Hematopoietic multipotent progenitor cell treated with erythropoietin and hydrocortisone succinate and interleukin-3 and kit ligand, for 8 days (in vitro differentiated cells): ENCODE data around the gene GHR.

ENCODE experiments used
- DNase-seq: peaks from one replicate; pipeline ENCODE4 v3.0.0-alpha.2; 2015

The GHR gene

GRCh38 chr5:42518595-42519221 is 95.5 kb downstream of the GHR start:
- no peak for DNase-seq

- no peak for DNase-seq
These were observed 97.0 kb downstream of the GHR start for GRCh38 chr5:42520203-42520602.

GRCh38 chr5:42520957-42521356 is 97.7 kb downstream of the GHR start:
- DNase-seq = no peak

- DNase-seq = no peak
These were observed 98.2 kb downstream of the GHR start for GRCh38 chr5:42521406-42521805.

GRCh38 chr5:42522783-42523182 is 99.5 kb downstream of the GHR start:
- no peak for DNase-seq

GRCh38 chr5:42526179-42526578 is 102.9 kb downstream of the GHR start:
- DNase-seq = no peak

- DNase-seq = no peak
These were observed 108.4 kb downstream of the GHR start for GRCh38 chr5:42531611-42532010.

GRCh38 chr5:42542106-42542505 is 118.9 kb downstream of the GHR start:
- no peak for DNase-seq

GRCh38 chr5:42543774-42544173 is 120.5 kb downstream of the GHR start:
- DNase-seq = no peak

GRCh38 chr5:42545038-42545437 is 121.8 kb downstream of the GHR start:
- DNase-seq = no peak

- DNase-seq = no peak
These were observed 123.9 kb downstream of the GHR start for GRCh38 chr5:42547141-42547540.

GRCh38 chr5:42547894-42548293 is 124.7 kb downstream of the GHR start:
- no peak for DNase-seq

- no peak for DNase-seq
These were observed 129.4 kb downstream of the GHR start for GRCh38 chr5:42552597-42552996.

- no peak for DNase-seq
These were observed 130.2 kb downstream of the GHR start for GRCh38 chr5:42553461-42553860.

- DNase-seq = no peak
These were observed 131.8 kb downstream of the GHR start for GRCh38 chr5:42555010-42555409.

GRCh38 chr5:42555797-42556196 is 132.6 kb downstream of the GHR start:
- DNase-seq = no peak

GRCh38 chr5:42557689-42558088 is 134.4 kb downstream of the GHR start:
- DNase-seq = no peak

GRCh38 chr5:42561656-42562055 is 138.4 kb downstream of the GHR start:
- no peak for DNase-seq

- no peak for DNase-seq
These were observed 141.6 kb downstream of the GHR start for GRCh38 chr5:42564689-42565356.

GRCh38 chr5:42566652-42567295 is 143.5 kb downstream of the GHR start:
- no peak for DNase-seq

- DNase-seq = no peak
These were observed 146.1 kb downstream of the GHR start for GRCh38 chr5:42569325-42569724.

- no peak for DNase-seq
These were observed 146.8 kb downstream of the GHR start for GRCh38 chr5:42569953-42570548.

GRCh38 chr5:42570966-42571960 is 148.0 kb downstream of the GHR start:
- no peak for DNase-seq
